CD14-positive monocyte (primary cell): ENCODE results near the gene STK31. TPM values are rescaled to one million over a fixed set of nuclear protein-coding genes. Genes with fewer than 3 reads are reported as not detected.
A peak's percentile ranks its signal among the peaks of the same experiment; 100 is the strongest.

Experiments
- DNase-seq, 3 donors: peaks; one replicate each; pipeline ENCODE4 v3.0.0-alpha.2; 2011 to 2022
- H2AFZ ChIP-seq: 2 replicates; pipeline ENCODE4 v1.6.0; 2012; ENCODE audit warnings: mild to moderate bottlenecking, low read depth, low read length, inconsistent platforms; ENCODE audit not compliant: insufficient read depth, poor library complexity, severe bottlenecking
- H3K27ac ChIP-seq, 2 donors: 1 replicate in 1 of 2; 2 replicates in 1 of 2; pipeline ENCODE4 v1.5.1; 2012 to 2013; ENCODE audit warnings: low read length in 2 of 2, control low read depth in 1 of 2, inconsistent platforms in 1 of 2, low read depth in 1 of 2, mild to moderate bottlenecking in 1 of 2
- H3K27me3 ChIP-seq, 2 donors: one replicate each; pipeline versions ENCODE4 v1.6.0 to v1.6.1; 2011 to 2013; ENCODE audit warnings: low read length in 2 of 2; ENCODE audit not compliant: control insufficient read depth in 2 of 2, insufficient read depth in 2 of 2
- H3K36me3 ChIP-seq, 2 donors: replicated peaks in 1 of 2; 1 replicate in 1 of 2; 2 replicates in 1 of 2; pipeline versions ENCODE4 v1.5.1 to v1.6.1; 2012 to 2013; ENCODE audit warnings: low read length in 2 of 2, control low read depth in 1 of 2, inconsistent platforms in 1 of 2, mild to moderate bottlenecking in 1 of 2; ENCODE audit not compliant: insufficient read depth in 2 of 2, control insufficient read depth in 1 of 2
- H3K4me1 ChIP-seq, 2 donors: 1 replicate in 1 of 2; 2 replicates in 1 of 2; pipeline versions ENCODE4 v1.5.1 to v1.6.1; 2012 to 2013; ENCODE audit warnings: low read length in 2 of 2, control low read depth in 1 of 2, inconsistent platforms in 1 of 2, mild to moderate bottlenecking in 1 of 2, moderate library complexity in 1 of 2; ENCODE audit not compliant: insufficient read depth in 2 of 2, control insufficient read depth in 1 of 2
- H3K4me2 ChIP-seq: replicated peaks from 2 replicates; pipeline ENCODE3; 2012; ENCODE audit warnings: low read length, moderate library complexity, mild to moderate bottlenecking; ENCODE audit not compliant: poor library complexity, severe bottlenecking; ENCODE audit errors: extremely low read depth
- H3K4me3 ChIP-seq, 3 experiments: fragments of 200-600 bp in 1 of 3; sonication (generic) in 1 of 3; replicated peaks in 1 of 3; 1 replicate in 2 of 3; 2 replicates in 1 of 3; pipeline ENCODE4 v1.5.1; 2011 to 2013; ENCODE audit warnings: low read length in 3 of 3, mild to moderate bottlenecking in 3 of 3, control low read depth in 2 of 3, low read depth in 2 of 3, inconsistent platforms in 1 of 3, moderate library complexity in 1 of 3
- H3K79me2 ChIP-seq: 2 replicates; pipeline ENCODE4 v1.6.0; 2012; ENCODE audit warnings: mild to moderate bottlenecking, control low read depth, inconsistent platforms, low read length, moderate library complexity; ENCODE audit not compliant: insufficient read depth
- H3K9ac ChIP-seq: 2 replicates; pipeline ENCODE4 v1.6.0; 2017; ENCODE audit warnings: low read length, mild to moderate bottlenecking; ENCODE audit not compliant: insufficient read depth, poor library complexity, severe bottlenecking
- H3K9me3 ChIP-seq, 2 donors: replicated peaks in 1 of 2; 1 replicate in 1 of 2; 2 replicates in 1 of 2; pipeline versions ENCODE4 v1.5.1 to v1.6.1; 2012 to 2013; ENCODE audit warnings: low read length in 2 of 2, control low read depth in 1 of 2; ENCODE audit not compliant: control insufficient read depth in 1 of 2, insufficient read depth in 1 of 2
- H4K20me1 ChIP-seq: 2 replicates; pipeline ENCODE4 v1.6.0; 2012; ENCODE audit warnings: mild to moderate bottlenecking, low read length, control low read depth, moderate library complexity; ENCODE audit not compliant: insufficient read depth
- H3K27ac Mint-ChIP-seq, 7 donors: one replicate each; pipeline ENCODE4 v1.8.0; 2020; ENCODE audit warnings: mild to moderate bottlenecking in 7 of 7, mixed read lengths in 7 of 7, moderate library complexity in 6 of 7, inconsistent platforms in 2 of 7
- H3K27me3 Mint-ChIP-seq, 3 donors: one replicate each; pipeline ENCODE4 v1.8.0; 2021 to 2022; ENCODE audit warnings: low read depth in 3 of 3, mild to moderate bottlenecking in 3 of 3, mixed read lengths in 3 of 3, moderate library complexity in 3 of 3, inconsistent platforms in 1 of 3
- H3K36me3 Mint-ChIP-seq, 2 donors: one replicate each; pipeline ENCODE4 v1.8.0; 2020; ENCODE audit warnings: mixed read lengths in 2 of 2, inconsistent platforms in 1 of 2, mild to moderate bottlenecking in 1 of 2
- H3K4me1 Mint-ChIP-seq: one replicate; pipeline ENCODE4 v1.8.0; 2020; ENCODE audit warnings: mild to moderate bottlenecking, mixed read lengths
- H3K4me3 Mint-ChIP-seq, 2 donors: one replicate each; pipeline ENCODE4 v1.8.0; 2020; ENCODE audit warnings: mild to moderate bottlenecking in 2 of 2, mixed read lengths in 2 of 2, moderate library complexity in 1 of 2
- H3K9me3 Mint-ChIP-seq, 7 donors: one replicate each; pipeline ENCODE4 v1.8.0; 2020 to 2022; ENCODE audit warnings: mixed read lengths in 7 of 7, mild to moderate bottlenecking in 6 of 7, moderate library complexity in 6 of 7, inconsistent platforms in 2 of 7
- WGBS: methylation state at CpG from one replicate; pipeline ENCODE4 v1.1.5; 2013; ENCODE audit warnings: missing lambda C conversion rate; ENCODE audit not compliant: insufficient coverage; 5-methylcytosine and 5-hydroxymethylcytosine counted together
- intact Hi-C, 2 donors: fragments of 100-400 bp; cut with micrococcal nuclease; formaldehyde crosslinking; loops; one replicate each; pipeline versions ENCODE4 v1.15.0 to v1.15.1; 2023
- polyA plus RNA-seq, 3 donors: library from polyadenylated mRNA; depleted of rRNA in 1 of 3; unstranded in 2 of 3; stranded (reverse) in 1 of 3; fragments of 300-500 nt in 2 of 3; fragments of >200 nt in 1 of 3; fragmentation: Illumina TruSeq in 2 of 3; gene quantifications; 1 replicate in 2 of 3; 2 replicates in 1 of 3; pipeline ENCODE4 v1.2.3, GENCODE V29; 2012 to 2021
- TF ChIP-seq, protein P1 (sequence below): fragments of 200-600 bp; IDR thresholded peaks from one replicate; pipeline ENCODE4 v1.8.0; 2022; ENCODE audit warnings: antibody characterized with exemption, mild to moderate bottlenecking

STK31 gene
- polyA plus RNA-seq, 3 donors = 0.11 TPM; not detected in 2

DNA sequence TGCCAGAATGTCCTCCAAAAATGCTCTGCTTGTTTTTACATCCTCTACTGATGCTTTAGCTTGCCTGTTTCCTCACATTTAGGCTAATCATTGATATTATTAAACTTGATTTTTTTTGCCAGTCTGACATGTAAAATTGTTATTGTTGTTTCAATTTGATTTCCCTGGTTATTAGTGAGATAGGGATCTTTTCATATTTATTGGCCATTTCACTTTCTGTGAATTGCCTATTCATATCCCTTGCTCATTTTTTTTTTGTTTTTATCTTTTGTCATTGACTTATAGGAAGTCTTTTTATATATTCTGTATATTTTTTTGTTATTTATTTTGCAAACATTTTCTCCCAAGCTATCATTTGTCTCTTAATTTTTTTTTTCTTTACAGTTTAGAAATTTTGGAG, 16.8 kb upstream of the STK31 start:
- intact Hi-C loops = loop anchor here in 1 of 2 donors (10.0 kb wide), 1 partner anchor 972 kb away; no protein-coding TSS in a partner anchor
- peaks cover 6 to 21% of the 10 kb centered on the region in 2 donors for H3K36me3 ChIP-seq
- H4K20me1 ChIP-seq = no peaks in the 10 kb centered on the region
- H3K9me3 Mint-ChIP-seq = peaks cover 0 to 8% (median 2%) of the 10 kb centered on the region in 7 donors
- TF ChIP-seq, protein P1, sequence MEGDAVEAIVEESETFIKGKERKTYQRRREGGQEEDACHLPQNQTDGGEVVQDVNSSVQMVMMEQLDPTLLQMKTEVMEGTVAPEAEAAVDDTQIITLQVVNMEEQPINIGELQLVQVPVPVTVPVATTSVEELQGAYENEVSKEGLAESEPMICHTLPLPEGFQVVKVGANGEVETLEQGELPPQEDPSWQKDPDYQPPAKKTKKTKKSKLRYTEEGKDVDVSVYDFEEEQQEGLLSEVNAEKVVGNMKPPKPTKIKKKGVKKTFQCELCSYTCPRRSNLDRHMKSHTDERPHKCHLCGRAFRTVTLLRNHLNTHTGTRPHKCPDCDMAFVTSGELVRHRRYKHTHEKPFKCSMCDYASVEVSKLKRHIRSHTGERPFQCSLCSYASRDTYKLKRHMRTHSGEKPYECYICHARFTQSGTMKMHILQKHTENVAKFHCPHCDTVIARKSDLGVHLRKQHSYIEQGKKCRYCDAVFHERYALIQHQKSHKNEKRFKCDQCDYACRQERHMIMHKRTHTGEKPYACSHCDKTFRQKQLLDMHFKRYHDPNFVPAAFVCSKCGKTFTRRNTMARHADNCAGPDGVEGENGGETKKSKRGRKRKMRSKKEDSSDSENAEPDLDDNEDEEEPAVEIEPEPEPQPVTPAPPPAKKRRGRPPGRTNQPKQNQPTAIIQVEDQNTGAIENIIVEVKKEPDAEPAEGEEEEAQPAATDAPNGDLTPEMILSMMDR = no peak
- DNase-seq = no peak
- H2AFZ ChIP-seq = no peak overlapping the region
- no peak overlapping the region for H3K4me3 Mint-ChIP-seq
- no peaks in the 10 kb centered on the region for H3K4me1 ChIP-seq
- H3K27ac Mint-ChIP-seq = no peak overlapping the region
- H3K27me3 Mint-ChIP-seq = peaks cover 0 to 2% (median 0%) of the 10 kb centered on the region in 3 donors
- H3K27ac ChIP-seq = no peak overlapping the region
- H3K4me2 ChIP-seq = no peak overlapping the region
- H3K4me3 ChIP-seq = no peak overlapping the region
- H3K79me2 ChIP-seq = no peaks in the 10 kb centered on the region
- H3K27me3 ChIP-seq = no peaks in the 10 kb centered on the region
- peaks cover 2% of the 10 kb centered on the region for H3K4me1 Mint-ChIP-seq
- H3K9me3 ChIP-seq = no peaks in the 10 kb centered on the region
- peaks cover 32 to 49% of the 10 kb centered on the region in 2 donors for H3K36me3 Mint-ChIP-seq
- no peak overlapping the region for H3K9ac ChIP-seq

DNA sequence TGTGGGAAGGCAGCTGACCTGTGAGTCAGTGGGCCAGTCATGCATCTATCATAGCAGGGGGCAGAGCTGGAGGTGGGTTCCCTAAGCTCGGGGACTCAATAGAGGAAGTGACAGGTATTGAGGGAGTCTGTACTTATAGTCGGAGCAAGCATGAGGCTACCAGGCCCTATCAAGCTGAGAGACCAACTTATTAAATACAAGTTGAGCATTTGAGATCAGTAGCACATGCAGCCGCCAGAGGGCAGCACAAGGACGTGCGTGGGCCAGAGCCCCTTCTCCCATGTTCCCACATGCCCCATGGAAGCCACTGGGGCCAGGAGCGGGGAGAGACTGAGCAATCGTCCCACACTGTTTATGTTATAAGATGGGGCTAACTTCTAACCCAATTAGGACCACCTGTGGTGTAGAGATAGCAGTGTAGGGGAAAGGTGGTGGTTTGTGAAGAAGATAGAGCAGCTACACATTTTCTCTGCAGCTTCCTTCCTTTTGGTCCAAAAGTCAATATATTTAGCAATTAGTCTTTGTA, 13.0 kb upstream of the STK31 start:
- Histone ChIP-seq H3K27me3 (no peaks in the 10 kb centered on the region), H3K4me2 (no peak overlapping the region), H3K9me3 (no peaks in the 10 kb centered on the region), H3K4me3 (no peak overlapping the region), H4K20me1 (no peaks in the 10 kb centered on the region), H3K36me3 (peaks cover 6% of the 10 kb centered on the region in 2 donors), H3K79me2 (no peaks in the 10 kb centered on the region), H3K4me1 (no peaks in the 10 kb centered on the region), H2AFZ (no peak overlapping the region), H3K9ac (no peak overlapping the region), H3K27ac (no peak overlapping the region)
- Mint-ChIP-seq H3K4me3 (peak overlapping the region in 1 of 2 donors; percentile 12), H3K9me3 (peaks cover 0 to 8% (median 2%) of the 10 kb centered on the region in 7 donors), H3K4me1 (peaks cover 2% of the 10 kb centered on the region), H3K36me3 (peaks cover 21 to 42% of the 10 kb centered on the region in 2 donors), H3K27me3 (no peaks in the 10 kb centered on the region), H3K27ac (no peak overlapping the region)
- intact Hi-C loops = loop anchor here in 1 of 2 donors (10.0 kb wide), 1 partner anchor 968 kb away; no protein-coding TSS in a partner anchor
- no CpG with 5 or more reads among the region's 7 CpGs for WGBS
- TF ChIP-seq, protein P1 = peak; percentile 83
- DNase-seq = peak; percentile 44 to 60 (median 54)
